Activated naive CD8-positive, alpha-beta T cell treated with anti-CD3 and anti-CD28 coated beads, Interleukin-2, amount 50 U/mL, for 16 hours (primary cell): ENCODE measurements around the gene OR2K2.
"Not testable (repeated sequence)": the region's sequence is repeated elsewhere in the genome, so short reads cannot be mapped to it uniquely, and the experiment has no call there.

ENCODE experiments used
- DNase-seq: peaks from one replicate; pipeline ENCODE4 v3.0.0-alpha.2; 2020; ENCODE audit warnings: low read depth, low spot score

Gene OR2K2, protein sequence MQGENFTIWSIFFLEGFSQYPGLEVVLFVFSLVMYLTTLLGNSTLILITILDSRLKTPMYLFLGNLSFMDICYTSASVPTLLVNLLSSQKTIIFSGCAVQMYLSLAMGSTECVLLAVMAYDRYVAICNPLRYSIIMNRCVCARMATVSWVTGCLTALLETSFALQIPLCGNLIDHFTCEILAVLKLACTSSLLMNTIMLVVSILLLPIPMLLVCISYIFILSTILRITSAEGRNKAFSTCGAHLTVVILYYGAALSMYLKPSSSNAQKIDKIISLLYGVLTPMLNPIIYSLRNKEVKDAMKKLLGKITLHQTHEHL

DNA sequence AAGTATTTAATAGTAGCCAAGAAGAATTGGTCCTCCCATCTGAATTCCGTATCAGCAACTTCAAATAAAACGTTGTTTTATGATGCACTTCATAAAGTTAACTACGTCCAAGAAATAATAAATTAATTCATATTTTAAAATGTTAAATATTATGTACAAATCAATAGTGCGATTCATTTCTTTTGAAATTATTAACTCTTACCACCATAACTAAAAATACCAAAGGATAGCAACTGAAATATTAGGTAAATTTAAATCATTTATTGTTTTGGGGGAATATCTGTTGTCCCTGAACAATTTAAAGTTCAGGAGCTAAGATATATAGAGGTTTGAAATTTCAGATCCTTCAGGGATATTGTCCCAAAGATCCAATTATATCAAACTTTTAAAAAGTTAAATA is at the start of gene OR2K2:
OR2K2 (minus strand) TSS at position 101 of the 400 bp plus-strand sequence. CDS start 1,791 bp downstream, outside the sequence.
- DNase-seq = no peak

DNA sequence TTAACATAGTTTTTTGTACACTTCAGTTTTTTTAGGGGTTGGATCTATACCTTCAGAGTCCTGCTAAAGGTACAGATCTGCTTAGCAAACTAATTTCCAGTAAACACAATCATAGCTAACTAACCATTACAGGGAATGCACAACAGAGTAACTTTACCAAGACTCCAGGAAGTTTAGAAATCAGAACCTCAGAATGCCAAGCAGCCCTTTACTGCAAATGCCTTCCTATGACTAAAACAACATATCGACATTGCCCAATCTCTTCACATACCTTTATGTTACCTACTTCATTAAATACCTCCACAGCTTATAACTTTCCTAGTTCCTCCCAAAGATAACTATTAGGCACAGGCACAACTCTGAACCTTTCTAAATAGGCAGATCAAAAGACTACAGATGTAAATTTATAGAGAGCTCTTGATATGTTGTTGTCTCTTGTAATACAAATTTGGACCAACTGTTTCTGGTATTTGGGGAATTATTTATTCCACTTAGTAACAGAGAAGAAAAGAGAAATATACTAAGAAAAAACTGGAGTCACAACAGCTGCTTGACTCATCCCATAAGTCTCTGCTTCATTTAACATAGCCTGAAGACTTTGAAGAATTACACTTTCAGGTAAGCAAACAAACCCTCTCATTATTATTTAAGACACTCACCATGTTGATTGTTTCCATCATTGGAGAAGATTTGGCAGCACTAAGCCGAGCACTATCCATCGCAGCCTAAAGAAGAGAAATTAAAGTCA is 46.0 kb upstream of the OR2K2 start:
- no peak for DNase-seq

DNA sequence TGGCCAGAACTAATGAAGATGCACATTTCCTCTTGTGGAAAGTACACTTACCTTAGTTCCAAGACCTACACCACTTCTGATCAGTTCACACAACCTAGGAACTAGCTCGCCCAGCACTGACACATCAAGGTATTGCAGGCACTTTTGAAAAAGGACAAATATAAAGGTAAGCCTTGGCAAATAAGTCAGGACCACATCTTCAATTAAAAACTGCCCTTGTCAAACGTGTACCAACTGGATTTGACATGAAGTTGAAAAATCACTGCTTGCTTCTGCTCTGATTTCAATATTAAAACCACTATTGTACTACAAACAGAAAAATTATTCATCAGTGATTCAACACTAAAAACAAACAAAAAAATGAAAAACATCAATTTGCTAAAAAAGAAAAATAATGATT is 45.0 kb upstream of the OR2K2 start:
- DNase-seq = no peak

DNA sequence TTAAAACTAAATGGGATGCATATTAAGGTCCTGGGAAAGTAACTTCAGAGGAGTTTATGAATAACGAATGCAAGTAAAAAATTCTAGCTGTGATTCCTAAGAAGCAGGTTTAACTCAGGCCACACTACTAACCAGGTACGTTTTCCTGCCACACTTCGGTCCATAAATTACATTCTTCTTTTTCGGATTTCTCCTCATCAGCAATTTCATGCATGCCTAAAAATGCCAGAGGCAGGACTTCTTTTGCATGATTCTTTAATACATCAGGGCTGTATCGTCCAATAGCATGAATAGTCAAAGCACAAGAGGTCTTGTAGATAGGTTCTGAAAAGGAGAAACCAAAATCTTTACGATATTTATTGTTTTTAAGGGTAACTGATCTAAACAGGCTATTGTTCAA is 42.3 kb upstream of the OR2K2 start:
- no peak for DNase-seq

DNA sequence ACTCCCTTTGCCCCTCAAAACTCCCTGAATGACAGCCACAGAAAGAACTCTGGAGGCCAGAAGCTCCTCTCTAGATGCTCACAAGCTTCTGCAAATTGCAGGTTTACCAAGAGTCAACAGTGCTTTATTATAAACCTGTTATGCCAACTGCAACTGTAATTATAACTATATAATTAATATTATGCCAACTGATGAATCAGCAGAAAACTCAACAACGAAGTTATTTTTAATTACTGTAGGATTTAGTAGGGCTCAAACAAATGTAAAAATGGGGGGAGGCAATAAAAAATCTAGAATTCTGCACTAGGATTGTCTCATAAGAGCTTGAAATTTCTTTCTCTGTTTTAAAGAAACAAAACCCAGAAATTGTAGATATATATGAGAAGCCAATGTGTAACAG is 37.0 kb upstream of the OR2K2 start:
- DNase-seq = no peak

DNA sequence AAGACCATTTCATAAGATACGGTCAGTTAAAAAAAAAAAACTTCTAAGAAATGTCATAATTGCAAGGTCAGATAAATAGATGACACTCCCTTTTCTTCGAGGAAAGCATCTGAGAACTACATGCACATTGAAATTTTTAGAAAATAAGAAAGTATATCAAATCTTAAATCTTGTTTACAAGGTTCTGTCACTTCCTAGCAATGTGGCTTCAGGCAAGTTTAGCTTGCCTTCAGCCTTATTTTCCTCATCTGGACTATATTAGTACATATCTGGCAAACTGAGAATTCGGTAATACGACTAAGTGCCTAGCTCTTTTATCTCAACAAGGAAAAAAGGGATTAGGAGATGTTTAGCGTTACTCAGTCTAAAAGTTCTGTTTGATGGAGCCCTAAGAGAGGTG is 32.5 kb upstream of the OR2K2 start:
- no peak for DNase-seq

DNA sequence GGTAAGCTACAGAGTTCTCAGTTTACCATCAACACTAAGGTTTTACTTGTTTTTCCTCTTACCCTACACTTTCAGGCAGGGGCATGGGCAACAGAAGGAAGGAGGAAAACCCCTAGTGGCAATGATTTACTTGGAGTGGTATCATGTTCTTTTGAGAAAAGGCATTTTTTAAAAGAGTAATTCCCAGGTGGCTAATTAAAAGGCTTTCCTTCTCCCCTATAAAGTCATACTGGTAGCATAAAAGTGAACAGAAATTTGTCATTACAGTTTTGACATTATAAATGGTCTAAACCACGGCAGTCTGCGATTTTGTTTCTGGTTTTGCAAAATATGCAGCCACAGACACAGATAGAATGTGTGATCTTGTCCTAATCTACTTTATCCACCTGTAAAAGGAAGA is 30.9 kb upstream of the OR2K2 start:
- DNase-seq = no peak

DNA sequence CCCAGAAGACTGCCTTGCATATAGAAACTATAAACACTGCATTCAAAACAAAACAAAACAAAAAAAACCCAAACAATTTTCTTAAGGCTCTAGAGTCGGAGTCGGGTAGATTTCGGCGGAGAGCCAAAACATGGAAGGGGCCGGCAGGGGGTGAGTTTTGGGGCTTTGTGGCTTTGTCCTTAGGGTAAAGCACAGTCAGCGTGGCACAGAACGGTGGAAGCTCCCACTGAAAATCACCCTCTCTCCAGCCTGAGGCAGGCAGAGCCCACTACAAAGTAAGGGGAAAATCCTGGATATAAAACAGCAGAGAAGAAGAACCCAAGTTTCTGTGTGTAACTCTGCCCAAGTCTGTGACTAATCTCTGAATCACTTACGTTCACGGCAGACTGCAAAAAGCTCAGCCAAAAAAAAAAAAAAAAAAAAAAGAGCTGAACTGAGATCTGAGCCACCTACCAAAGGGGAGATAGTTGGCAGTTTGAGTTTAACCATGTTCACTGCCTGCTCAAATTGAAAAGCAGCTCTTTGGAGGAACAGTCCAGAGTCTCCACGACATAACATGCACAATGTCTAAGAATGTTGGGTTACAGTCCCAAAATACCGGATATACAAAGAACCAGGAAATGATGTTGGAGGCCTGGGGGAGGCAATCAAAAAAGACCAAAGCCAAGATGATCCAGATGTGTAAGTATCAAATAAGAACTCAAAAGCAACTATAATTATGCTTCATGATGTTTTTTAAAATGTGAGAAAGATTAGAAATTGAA is 26.6 kb upstream of the OR2K2 start:
- no peak for DNase-seq

DNA sequence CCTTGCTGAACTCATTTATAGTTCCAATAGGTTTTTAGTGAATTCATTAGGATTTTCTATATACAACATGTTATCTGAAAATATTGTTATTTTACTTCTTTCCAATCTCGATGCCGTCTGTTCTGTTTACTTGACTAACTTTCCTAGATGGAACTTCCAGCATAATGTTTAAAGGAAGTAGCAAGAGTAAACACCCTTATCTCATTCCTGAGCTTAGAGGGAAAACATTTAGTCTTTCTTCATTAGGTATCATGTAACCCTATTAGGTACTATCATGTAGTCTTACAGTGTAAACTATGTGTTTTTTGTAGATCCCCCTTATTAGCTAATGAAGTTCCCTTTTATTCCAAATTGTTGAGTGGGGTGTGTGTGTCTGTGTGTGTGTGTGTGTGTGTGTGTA is 22.5 kb upstream of the OR2K2 start:
- no peak for DNase-seq

DNA sequence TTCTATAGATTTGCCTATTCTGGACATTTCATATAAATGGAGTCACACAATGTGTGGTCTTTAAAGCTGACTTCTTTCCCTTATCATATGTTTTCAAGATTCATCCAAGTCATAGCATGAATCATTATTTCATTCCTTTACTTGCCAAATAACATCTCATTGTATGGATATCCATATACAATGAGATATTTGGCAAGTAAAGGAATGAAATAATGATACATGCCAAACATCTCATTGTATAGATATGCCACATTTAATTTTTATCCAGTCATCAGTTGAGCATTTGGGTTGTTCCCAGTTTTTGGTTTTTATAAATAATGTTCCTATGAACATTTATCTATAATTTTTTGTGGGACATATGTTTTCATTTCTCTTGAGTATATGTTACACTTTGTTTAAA is 20.5 kb upstream of the OR2K2 start:
- DNase-seq = no peak

DNA sequence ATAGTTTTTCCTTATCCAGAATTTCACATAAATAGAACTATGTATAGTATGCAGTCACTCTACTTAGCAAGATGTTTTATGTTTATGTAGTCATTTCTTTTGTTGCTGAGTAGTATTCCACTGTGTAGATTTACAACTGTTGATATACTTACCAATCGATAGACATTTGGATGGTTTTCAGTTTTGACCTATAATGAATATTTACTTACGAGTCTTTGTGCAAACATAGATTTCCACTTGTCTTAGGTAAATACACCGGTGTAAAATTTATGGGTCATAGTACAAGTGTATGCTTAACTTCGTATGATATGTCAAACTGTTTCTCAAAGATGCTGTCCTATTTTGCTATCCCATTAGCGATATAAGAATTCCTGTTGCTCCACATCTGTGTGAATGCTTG is 19.7 kb upstream of the OR2K2 start:
- DNase-seq = no peak

DNA sequence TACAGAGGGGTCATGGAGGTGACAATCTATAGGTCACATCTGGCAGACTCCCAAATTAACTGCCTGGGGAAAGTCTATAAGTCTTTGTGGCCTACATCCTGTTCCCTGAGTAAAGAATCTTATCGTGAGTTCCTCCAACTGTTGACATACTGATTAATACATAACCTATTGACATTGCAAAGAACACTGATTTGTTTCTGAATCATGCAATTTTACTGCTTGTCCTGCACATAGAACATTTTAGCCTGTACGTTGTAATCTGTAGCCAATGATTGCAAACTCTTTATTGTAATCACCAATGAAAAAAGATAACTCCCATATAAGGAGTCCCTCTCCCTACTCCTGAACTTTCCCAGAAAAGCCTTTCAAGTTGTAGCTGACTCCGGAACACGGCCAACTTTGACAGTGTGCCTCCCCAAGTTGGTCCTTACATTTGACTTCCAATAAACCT is 18.8 kb upstream of the OR2K2 start:
- no peak for DNase-seq

DNA sequence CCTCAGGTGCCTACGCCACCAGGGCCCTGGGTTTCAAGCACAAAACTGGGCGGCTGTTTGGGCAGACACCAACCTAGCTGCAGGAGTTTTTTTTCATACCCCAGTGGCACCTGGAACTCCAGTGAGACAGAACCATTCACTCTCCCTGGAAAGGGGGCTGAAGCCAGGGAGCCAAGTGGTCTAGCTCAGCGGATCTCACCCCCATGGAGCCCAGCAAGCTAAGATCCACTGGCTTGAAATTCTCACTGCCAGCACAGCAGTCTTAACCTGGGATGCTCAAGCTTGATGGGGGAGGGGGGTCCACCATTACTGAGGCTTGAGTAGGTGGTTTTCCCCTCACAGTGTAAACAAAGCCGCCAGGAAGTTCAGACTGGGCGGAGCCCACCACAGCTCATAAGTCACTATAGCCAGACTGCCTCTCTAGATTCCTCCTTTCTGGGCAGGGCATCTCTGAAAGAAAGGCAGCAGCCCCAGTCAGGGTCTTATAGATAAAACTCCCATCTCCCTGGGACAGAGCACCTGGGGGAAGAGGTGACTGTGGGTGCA is 4.4 kb upstream of the OR2K2 start:
- not testable (repeated sequence) for DNase-seq

DNA sequence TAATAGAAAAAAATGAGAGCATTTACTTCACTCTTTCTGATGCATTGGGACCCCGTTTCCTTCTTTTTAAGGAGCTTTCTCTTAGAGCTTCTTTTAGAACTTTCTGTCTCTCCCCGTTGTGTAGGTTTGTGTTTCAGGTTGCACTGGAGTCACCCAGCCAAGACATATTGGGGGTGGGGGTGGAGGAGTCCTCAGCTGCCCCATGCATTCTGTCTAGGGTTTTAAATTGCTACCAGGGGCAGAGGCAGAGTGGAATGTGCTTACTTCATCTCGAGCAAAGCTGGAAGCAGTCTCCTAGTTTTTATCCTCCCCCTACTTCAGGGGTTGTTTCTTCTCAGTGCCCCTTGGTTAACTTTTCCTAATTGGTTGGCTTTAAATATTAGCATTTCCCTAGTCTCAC is 9.4 kb downstream of the OR2K2 start:
- no peak for DNase-seq

DNA sequence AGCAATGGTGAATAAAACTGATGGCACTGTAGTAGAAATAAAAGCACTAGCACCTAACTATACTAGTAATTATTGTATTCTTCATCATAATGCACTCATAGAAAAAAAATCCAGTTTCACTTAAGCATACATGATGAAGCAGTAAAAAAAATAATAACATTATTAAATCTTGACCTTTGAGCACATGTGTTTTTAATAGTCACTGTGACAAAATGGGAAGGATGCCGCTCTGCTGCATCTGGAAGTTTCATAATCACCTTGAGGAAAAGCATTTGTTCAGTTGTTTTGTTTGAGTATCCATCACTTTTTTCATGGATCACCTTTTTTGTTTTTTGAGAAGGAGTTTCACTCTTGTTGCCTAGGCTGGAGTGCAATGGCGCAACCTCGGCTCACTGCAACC is 13.2 kb downstream of the OR2K2 start:
- DNase-seq = no peak

DNA sequence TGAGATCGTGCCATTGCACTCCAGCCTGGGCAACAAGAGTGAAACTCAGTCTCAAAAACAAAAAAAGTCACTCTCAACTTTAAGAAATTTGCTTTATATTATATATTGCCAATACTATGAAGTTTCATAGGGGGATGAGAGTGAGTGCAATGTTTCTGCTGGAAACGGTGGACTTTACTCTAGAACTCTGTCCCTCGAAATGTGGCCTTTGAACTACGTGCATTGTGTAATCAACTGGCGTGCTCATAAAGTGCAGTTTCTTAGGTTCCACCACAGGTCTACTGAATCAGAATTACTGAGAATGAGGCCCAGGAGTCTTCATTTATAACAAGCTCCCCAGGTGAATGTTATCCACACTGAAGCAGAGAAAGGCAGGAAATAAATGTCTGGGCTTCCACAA is 24.1 kb downstream of the OR2K2 start:
- no peak for DNase-seq

DNA sequence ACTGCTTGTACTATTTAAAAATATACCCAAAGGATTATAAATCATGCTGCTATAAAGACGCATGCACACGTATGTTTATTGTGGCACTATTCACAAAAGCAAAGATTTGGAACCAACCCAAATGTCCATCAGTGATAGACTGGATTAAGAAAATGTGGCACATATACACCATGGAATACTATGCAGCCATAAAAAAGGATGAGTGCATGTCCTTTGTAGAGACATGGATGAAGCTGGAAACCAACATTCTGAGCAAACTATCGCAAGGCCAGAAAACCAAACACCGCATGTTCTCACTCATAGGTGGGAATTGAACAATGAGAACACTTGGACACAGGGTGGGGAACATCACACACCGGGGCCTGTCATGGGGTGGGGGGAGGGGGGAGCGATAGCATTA is 26.0 kb downstream of the OR2K2 start:
- DNase-seq = not testable (repeated sequence)

DNA sequence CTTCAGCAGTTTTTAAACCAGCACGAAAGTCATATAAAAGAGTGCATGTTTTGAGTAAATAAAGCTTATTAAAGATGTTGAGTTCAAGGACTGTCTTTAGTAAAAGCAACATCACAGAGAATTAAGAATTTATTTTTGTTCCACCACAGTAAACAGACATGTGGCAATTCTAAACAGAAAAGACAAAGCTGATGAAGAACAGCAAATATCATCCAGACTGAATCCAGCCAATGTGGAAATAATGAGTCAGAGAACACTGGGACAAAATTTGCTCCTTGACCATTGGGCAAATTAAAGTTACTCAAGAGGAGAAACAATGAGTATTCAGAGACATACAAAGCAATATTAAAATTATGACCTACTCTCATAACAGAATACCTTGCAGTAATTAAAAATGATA is 28.8 kb downstream of the OR2K2 start:
- no peak for DNase-seq

DNA sequence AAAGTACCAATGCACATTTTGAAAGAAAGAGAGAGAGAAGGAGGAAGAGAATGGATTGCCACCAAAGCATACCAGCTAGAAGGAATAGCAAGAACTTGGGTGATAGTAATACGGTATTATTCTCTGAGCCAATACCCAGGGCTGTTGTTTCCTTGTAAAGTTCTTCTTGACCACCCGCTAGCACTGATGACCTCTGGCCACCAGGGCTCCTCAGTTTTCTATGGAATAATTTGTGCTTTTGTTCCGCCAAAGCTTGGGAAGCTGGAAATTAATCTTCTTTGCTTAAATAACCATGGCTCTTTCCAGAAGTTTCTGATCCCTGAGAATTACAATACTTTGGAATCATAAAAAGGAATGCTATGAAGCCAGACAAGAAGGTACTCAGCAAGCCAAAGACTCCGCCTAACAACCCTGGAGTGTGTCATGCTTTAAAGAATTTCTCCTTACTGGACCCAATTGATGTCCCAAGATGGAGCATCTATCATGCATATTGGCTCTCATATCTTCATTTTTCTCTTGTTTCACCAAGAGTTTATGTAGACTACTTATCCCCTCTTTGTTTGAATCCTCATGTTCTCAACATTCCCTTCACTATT is 29.8 kb downstream of the OR2K2 start:
- DNase-seq = no peak

DNA sequence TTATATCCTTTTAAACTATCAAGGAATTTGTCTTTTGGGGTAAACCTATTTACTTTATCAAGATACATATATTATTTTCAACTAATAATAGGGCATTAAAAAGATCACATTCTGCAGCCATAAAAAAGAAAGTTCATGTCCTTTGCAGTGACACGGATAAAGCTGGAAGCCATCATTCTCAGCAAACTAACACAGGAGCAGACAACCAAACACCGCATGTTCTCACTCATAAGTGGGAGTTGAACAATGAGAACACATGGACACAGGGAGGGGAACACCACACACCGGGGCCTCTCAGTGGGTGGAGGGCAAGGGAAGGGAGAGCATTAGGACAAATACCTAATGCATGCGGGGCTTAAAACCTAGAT is 30.4 kb downstream of the OR2K2 start:
- DNase-seq = not testable (repeated sequence)

DNA sequence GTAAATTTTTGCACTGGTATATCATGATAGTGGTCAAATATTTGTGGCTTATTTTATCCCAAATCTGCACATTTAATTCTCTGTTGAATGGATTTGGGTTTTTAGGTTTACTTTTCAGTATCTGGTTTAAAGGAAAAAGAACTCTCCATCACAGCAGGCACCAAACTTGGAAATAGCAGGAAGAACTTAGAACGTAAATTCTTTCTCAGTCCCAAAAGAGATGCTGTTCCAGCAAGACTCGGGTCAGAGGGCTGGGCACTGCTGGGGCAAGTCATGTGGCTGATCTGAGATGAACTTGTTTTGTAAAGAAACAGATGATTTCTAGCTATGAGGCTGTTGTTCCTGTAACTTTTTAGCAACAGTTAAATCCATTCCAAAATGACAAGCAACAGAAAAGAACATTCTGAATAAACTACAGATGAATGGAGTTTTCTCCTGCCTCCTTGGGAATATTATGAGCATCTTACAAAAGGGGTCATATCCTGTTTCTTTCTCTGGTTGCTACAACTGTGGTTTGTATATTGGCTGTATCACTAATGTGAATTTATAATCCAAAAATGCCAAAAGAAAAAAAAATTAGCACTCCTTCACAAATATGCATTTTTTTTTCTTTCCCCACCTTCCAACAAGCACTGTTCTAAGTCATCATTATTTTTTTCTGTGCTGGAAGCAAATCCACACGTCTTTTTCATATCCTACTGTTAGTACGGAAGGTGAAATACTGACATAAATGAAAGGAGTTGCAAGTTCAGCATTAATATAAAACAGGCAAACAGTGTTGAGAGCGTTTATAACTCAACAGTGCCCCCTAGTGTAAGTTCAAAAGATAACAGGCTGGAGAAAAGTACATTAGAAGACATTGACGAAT is 31.1 kb downstream of the OR2K2 start:
- DNase-seq = no peak
